Activated CD4-positive, CD25-positive, alpha-beta regulatory T cell treated with anti-CD3 and anti-CD28 coated beads, Interleukin-2, amount 50 U/mL, for 72 hours (primary cell): ENCODE data around the gene BTK.
A peak's percentile ranks its signal among the peaks of the same experiment; 100 is the strongest.

Experiments used
- DNase-seq: peaks from one replicate; pipeline ENCODE4 v3.0.0; 2021

Gene BTK

GRCh38 chrX:101393530-101394305 is 7.7 kb upstream of the BTK start:
- no peak for DNase-seq

DNA sequence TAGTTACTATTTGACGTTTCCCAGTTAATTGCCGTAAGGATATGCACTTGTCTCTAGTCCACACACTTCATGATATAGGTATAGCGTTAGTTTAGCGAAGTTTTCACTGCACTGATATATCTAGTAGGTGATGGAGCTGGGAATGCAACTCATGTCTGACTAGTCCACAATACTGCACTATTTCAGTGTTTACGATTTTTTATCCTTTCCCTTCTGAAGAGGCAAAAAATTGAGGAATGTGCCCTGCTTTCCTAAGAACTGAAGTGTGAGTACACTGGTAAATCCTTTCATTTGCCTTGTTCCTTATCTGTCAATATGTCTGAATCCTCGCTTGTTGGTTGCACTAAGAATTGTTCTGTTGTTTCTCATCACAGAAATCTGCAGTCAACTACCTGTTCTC is 5.8 kb upstream of the BTK start:
- DNase-seq: no peak

DNA sequence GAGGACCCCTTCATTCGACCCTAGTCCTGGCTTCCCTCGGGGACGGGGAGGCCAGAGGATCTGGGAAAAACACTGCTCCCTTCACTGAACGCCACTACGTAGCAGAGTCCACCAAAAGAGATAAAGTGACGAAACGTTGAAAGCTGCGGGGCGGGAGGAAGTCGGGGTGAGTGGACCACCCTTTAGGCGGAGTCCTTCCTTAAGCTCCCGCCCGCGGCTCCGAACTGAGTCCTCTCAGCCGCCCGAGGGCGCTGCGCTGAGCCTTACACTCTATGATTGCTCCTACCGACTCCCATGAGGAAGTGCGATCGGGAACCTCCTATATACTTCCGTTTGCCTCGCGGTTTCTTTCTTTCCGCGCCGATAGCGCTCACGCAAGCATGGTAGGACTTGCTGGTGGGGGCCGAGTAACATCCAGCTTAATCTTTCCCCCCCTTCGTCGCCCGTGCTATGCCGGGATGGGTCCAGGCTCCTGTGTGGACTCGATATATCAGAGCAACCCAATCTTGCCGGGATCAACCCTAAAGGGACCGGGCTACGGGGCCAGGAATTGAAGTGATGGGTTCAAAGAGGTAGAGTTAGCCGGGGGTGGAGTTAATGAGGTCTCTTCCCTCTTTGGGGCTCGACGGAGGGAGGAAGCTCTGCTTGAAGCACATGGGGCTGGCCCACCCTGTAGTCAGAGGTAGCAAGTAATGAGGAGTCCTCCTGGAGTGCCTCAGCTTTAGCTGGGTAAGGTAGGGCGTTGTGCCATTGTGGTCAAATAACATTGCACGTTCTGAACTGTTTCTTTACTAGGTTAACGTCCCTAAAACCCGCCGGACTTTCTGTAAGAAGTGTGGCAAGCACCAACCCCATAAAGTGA is 4.9 kb upstream of the BTK start, which contains the start of gene RPL36A:
RPL36A (plus strand) TSS at position 348 of the 862 bp plus-strand sequence; CDS start at position 381, 33 bp downstream.
- DNase-seq: peak; percentile 65

- no peak for DNase-seq
Observed at GRCh38 chrX:101388604-101389003, 2.6 kb upstream of the BTK start.

DNA sequence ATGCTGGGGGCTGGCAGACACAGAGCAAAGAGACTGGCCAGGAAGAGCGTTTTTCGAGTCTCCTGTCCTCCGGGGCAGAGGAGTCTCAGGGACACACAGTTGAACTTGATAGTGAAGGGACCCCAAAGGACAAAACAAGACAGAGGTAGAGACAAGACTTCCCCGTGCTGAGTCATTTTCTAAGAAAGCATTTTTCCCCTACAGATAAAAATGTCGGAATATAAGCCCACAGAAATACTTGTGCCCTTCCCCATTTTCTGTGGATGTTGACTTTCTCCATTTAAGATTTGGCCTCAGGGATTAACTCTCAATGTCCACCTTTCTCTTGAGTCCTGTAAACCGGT is 523 bp upstream of the BTK start:
- DNase-seq: no peak

GRCh38 chrX:101385026-101385684 is 836 bp downstream of the BTK start:
- DNase-seq: no peak

DNA sequence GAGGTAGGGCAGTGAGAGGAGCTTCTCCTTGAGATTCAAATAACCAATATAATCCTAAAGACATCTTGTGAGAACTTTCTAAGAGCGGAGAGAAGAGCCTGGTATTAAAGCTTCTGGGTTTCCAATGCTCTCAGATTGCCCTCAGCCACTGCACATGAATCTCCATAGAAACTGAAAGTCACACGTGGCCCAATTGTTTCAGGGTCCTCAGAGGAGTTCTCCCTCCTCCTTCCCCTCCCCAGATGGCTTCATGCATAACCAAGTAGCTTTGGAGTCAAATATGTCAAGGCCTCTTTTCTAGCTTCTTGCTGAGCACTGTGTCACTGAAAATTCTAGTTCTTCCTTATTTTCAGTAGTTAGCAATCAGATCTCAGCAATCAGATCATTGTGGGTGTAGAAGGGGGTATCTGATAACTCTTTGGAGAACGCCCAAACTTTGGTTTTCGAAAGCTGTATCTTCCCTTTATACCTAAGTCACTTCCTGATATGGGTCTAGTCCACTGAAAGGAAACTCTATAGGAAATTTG is 2.2 kb downstream of the BTK start:
- no peak for DNase-seq

DNA sequence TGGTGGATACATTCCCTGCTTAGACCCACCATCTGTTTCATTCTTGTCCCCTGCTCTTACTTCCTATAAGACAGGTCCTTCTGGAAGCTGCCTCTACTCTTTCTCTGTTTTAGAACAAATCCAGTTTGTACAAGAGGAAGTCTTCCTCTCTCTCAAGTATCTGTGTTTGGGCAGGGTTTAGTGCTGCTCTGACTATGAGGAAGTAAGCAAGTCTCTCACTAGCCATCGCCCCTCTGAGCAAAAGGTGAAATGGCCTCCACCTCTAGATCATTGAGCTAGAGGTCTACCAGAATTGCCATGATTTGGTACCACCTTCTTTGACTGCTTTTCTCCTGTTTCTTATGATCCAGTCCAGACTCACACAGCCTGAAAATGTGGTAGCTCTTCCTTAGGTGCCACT is 8.4 kb downstream of the BTK start:
- DNase-seq: no peak

DNA sequence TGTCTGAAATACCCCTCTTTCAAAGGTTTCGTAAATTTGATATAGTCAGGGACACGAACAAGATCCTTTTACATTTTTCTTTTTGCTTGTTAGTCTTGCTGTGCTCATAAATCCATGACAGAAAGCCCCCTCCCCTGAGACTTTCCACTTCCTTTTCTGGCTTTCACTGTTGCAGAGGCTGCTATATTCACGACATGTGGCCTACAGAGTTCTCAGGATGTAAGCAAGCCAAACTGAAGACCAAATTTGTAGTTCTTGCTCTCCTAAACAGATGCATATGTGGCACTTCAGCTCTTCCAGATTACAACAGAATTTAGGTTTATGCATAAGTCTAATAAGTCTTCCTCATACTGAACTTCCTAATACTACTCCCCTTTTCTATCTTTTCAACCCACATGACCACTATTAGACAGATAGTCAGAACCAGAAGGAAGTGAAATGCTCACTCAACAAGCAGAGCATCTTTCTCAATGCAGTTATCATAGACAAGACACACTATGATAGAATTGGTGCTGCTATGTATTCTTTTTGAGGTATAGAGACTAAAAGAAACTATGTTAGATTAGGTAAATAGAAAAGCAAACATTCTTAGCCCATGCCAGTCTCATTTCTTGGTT is 15.0 kb downstream of the BTK start:
- no peak for DNase-seq

- no peak for DNase-seq
Observed at GRCh38 chrX:101369687-101370086, 16.3 kb downstream of the BTK start.

- DNase-seq: no peak
Observed at GRCh38 chrX:101368800-101369199, 17.2 kb downstream of the BTK start.

- no peak for DNase-seq
Observed at GRCh38 chrX:101365301-101365795, 20.6 kb downstream of the BTK start.

DNA sequence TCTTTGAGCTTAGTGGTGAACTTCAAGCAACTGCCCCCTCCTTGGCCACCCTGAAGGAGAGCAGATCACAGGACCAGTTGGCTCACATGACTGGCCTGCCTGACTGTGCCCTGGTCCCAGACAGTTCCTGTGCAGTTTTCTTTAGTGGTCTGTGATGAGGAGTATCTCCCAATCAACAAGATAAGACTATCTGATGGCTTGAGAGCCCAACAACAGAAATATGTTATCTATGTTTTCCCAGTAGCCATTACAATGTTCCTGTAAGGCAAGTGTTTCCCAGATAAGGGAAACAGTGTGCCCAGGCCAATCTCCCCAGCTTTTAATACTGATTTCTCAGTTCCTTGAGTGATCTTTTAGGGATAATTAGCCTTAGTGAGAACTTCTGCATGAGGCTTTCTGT is 23.2 kb downstream of the BTK start:
- DNase-seq: no peak

- no peak for DNase-seq
Observed at GRCh38 chrX:101362116-101362515, 23.9 kb downstream of the BTK start.

DNA sequence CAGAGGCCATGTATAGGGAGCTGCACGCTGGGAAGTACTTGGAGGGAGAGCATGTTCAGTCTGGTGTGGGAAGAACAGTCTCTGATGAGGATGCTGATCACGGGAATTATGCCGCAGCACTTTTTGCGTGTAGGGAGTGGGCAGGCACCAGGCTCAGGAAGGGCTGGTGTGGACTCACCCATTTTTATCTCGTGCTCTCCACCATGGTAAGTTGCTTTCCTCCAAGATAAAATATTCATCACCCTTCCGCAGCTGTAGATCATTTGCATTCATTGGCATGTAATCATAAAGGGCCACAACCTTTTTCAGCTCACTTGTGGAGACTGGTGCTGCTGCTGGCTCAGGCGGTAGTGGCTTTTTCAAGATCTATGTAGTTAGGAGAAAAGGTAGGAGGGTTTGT is 25.6 kb downstream of the BTK start:
- DNase-seq: no peak

GRCh38 chrX:101359966-101360365 is 26.0 kb downstream of the BTK start:
- no peak for DNase-seq

GRCh38 chrX:101357166-101357795 is 28.7 kb downstream of the BTK start:
- DNase-seq: no peak

DNA sequence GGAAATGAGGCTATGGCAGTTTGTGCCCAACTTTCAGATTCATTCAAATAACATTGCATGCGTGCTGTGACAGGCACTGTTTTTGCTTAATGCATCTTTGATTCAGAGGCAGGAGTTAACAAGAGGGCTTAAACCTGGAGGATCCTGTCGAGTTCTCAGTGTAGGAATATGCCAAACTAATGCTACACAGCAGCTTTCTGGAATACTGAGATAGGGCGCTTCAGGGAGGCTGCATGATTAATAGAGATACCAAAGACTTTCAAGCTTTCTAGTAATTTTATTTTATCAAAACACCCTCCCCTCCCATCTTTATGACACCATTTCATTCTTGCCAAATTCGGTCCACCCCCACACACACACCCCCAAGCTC is 36.8 kb downstream of the BTK start:
- no peak for DNase-seq

GRCh38 chrX:101348452-101349192 is 37.4 kb downstream of the BTK start, which contains the start of gene TIMM8A:
Gene TIMM8A, minus strand, starts transcription at chrX:101348742. Its CDS starts 78 bp downstream, at chrX:101348664.
- DNase-seq: peak; percentile 76

GRCh38 chrX:101347859-101348451 is 38.0 kb downstream of the BTK start:
- DNase-seq: no peak

DNA sequence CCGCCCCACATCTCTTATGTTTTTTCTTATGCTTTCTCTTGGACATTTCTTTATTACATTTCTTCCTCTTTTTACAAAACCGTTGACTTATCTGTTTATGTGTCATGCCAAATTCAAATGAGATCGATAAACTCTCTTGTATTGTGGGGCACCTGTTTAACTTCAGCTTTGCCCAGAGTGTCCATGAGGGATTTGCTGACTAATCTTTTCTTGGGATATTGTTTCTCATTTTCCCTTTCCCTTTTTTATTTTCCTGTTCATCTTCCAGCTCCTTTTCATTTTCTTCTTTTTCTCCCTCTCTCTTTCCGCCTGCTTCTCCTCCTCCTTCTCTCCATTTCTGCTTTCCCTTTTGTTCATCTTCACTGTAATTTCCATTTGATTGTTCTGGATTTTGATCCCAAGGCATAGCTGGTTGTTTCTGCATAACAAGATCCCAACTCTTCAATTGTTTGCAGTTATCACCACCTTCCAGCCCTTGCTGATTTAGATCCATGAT is 48.2 kb downstream of the BTK start:
- no peak for DNase-seq
